Measurements from ENCODE around the gene MTHFS.
"Not testable (repeated sequence)": the region's sequence is repeated elsewhere in the genome, so short reads cannot be mapped to it uniquely, and the experiment has no call there.

The MTHFS gene

DNA sequence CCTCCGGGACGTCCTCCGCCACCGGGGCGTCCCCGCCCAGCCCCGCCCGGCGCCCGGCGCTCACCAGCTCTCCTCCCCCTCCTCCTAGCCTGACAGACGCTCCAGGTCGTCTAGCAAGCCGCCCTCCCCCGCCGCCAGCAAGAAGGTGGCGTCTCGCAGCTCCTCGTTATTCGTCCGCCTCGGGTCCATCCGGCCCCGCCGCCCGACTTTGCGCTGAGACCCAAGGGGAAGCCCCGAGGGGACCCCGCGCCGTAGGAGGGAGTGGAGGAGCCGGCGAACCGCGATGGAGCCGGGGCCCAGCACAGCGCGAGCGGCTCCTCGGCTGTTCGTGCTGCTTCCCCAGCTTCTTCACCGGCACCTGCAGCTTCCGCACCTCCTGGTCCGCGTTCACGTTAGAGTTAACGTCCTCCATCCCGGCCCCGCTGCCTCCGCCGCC is 26.3 kb upstream of the MTHFS start:
- no peaks in the 10 kb centered on the region for H3K4me1 ChIP-seq (ENCODE audit: insufficient read depth, insufficient read length)
- peak overlapping the region; percentile 98 for H3K4me3 ChIP-seq (ENCODE audit: insufficient read length, low read depth)
- peaks cover 56% of the 10 kb centered on the region for H3K9me3 ChIP-seq (ENCODE audit: insufficient read depth, low read length)
- peak overlapping the region; percentile 99 for H3K9ac ChIP-seq (ENCODE audit: insufficient read length, low read depth)
- peaks cover 35% of the 10 kb centered on the region for H3K36me3 ChIP-seq (ENCODE audit: insufficient read depth, insufficient read length, low read length)
- DNase-seq (ENCODE audit: low read depth, low spot score), result peak; percentile 33
- H3K27me3 ChIP-seq (ENCODE audit: insufficient read depth, insufficient read length), result no peaks in the 10 kb centered on the region
- TF ChIP-seq YY1 (IDR thresholded peaks at IDR 0.05; ENCODE audit: insufficient read depth, insufficient read length) (no peak), SUZ12 (IDR thresholded peaks at IDR 0.05; ENCODE audit: extremely low read depth, insufficient read depth, insufficient read length) (no peak), ZNF274 (IDR thresholded peaks at IDR 0.05; ENCODE audit: low read depth, low read length) (no peak)

DNA sequence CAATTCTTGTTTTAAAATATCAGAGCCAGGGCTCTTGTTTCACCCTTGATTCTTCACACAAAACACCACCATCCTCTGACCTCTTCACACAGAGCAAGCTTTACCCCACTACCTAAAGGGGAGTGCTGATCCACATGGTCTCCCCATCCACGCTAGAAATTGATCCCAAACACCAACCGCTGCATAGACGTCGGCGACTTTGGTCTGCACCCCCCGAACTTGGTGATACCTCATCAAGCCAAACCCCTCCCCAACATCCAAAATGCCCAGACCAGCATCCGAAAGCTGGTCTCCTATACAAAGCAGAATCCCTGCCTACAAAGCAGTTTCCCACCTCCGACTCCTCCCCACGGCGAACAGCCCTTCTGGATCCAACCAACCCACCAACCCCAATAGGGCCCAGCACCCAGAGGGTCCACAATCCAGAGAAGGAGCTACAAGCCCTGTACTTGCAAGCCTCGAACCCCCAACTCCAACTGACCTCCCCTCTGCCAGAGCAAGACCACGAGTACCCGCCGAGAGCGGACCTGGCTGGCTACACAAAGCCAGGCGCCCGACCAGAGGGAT is 25.8 kb upstream of the MTHFS start:
- no peak for DNase-seq (ENCODE audit: low read depth, low spot score)
- Histone ChIP-seq H3K27me3 (ENCODE audit: insufficient read depth, insufficient read length) (no peaks in the 10 kb centered on the region), H3K9ac (ENCODE audit: insufficient read length, low read depth) (peak overlapping the region; percentile 99), H3K9me3 (ENCODE audit: insufficient read depth, low read length) (peaks cover 61% of the 10 kb centered on the region), H3K4me1 (ENCODE audit: insufficient read depth, insufficient read length) (no peaks in the 10 kb centered on the region), H3K4me3 (ENCODE audit: insufficient read length, low read depth) (peak overlapping the region; percentile 98), H3K36me3 (ENCODE audit: insufficient read depth, insufficient read length, low read length) (peaks cover 40% of the 10 kb centered on the region)
- TF ChIP-seq ZNF274 (IDR thresholded peaks at IDR 0.05; ENCODE audit: low read depth, low read length) (no peak), YY1 (IDR thresholded peaks at IDR 0.05; ENCODE audit: insufficient read depth, insufficient read length) (no peak), SUZ12 (IDR thresholded peaks at IDR 0.05; ENCODE audit: extremely low read depth, insufficient read depth, insufficient read length) (no peak)

DNA sequence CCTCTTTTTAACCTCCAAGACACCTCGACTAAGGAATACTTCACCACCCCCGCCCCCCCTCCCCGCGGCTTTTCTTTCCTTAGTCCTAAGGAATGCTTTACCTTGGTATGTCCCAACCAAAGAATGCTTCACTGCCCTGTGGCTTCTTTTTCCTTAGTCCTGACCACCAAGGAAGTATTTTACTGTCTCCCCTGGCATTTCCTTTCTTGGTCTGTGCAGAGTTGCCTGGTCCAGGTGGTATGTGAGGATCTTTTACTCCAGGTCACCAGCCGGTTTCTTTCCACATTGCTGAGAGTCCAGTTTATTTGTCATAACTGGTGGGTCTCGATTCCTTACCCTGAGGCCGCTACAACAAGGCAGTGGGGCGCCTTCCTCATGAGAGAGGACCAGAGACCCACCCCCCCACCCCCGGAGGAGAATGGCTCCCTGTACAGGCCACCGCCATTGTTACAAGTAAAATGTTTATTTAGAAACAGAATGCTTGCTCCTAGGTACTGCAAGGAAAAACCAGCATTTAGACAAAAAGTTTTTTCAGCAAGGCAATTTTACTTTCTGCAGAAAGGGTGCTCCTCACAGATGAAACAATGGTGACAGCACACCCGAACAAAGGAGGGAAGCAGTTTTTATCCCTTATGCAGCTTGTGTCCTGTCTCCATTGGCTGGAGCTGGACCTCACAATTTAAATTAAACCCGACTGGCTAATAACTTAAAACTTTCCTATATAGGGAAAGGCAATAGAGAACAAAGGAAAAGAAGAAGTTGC is 23.1 kb upstream of the MTHFS start:
- H3K4me3 ChIP-seq (ENCODE audit: insufficient read length, low read depth), result no peak overlapping the region
- TF ChIP-seq YY1 (IDR thresholded peaks at IDR 0.05; ENCODE audit: insufficient read depth, insufficient read length) (no peak), ZNF274 (IDR thresholded peaks at IDR 0.05; ENCODE audit: low read depth, low read length) (no peak), SUZ12 (IDR thresholded peaks at IDR 0.05; ENCODE audit: extremely low read depth, insufficient read depth, insufficient read length) (no peak)
- no peak overlapping the region for H3K9ac ChIP-seq (ENCODE audit: insufficient read length, low read depth)
- H3K27me3 ChIP-seq (ENCODE audit: insufficient read depth, insufficient read length), result no peaks in the 10 kb centered on the region
- peaks cover 79% of the 10 kb centered on the region for H3K9me3 ChIP-seq (ENCODE audit: insufficient read depth, low read length)
- peaks cover 62% of the 10 kb centered on the region for H3K36me3 ChIP-seq (ENCODE audit: insufficient read depth, insufficient read length, low read length)
- DNase-seq (ENCODE audit: low read depth, low spot score), result no peak
- no peaks in the 10 kb centered on the region for H3K4me1 ChIP-seq (ENCODE audit: insufficient read depth, insufficient read length)

DNA sequence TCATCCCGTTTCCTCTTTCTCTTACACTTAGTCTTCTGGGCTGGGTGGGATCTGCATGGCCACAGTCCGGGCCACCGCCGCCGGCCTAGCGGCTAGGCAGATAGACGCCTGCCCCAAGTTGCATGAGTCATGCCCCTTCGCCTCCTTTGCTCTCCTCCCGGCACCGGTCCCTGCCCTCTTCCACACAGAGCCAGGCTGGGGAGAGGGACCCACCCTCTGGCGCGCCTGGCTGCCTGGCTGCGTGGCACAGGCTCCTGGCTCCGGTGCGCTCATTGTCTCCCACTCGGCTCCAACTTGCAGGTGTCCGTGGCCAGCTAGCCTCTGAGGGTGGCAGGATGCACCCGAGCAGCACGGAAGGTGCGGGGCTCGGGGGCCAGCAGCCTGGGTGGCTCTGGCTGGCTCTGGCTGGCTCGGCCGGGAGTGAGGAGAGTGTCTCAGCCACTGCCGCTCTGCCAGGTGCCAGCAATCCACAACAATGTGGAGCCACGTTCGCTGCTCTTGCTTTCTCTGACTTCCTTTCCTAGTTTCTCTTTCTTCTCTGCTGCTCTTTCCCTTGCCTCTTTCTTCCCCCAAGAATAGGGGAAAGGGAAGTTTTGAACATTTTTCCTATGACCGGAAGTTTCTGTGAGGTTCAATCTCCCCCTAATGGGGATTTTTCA is 22.4 kb upstream of the MTHFS start:
- no peak for DNase-seq (ENCODE audit: low read depth, low spot score)
- no peaks in the 10 kb centered on the region for H3K4me1 ChIP-seq (ENCODE audit: insufficient read depth, insufficient read length)
- TF ChIP-seq YY1 (IDR thresholded peaks at IDR 0.05; ENCODE audit: insufficient read depth, insufficient read length) (no peak), SUZ12 (IDR thresholded peaks at IDR 0.05; ENCODE audit: extremely low read depth, insufficient read depth, insufficient read length) (no peak), ZNF274 (IDR thresholded peaks at IDR 0.05; ENCODE audit: low read depth, low read length) (no peak)
- H3K4me3 ChIP-seq (ENCODE audit: insufficient read length, low read depth), result no peak overlapping the region
- no peak overlapping the region for H3K9ac ChIP-seq (ENCODE audit: insufficient read length, low read depth)
- peaks cover 80% of the 10 kb centered on the region for H3K9me3 ChIP-seq (ENCODE audit: insufficient read depth, low read length)
- peaks cover 67% of the 10 kb centered on the region for H3K36me3 ChIP-seq (ENCODE audit: insufficient read depth, insufficient read length, low read length)
- no peaks in the 10 kb centered on the region for H3K27me3 ChIP-seq (ENCODE audit: insufficient read depth, insufficient read length)

DNA sequence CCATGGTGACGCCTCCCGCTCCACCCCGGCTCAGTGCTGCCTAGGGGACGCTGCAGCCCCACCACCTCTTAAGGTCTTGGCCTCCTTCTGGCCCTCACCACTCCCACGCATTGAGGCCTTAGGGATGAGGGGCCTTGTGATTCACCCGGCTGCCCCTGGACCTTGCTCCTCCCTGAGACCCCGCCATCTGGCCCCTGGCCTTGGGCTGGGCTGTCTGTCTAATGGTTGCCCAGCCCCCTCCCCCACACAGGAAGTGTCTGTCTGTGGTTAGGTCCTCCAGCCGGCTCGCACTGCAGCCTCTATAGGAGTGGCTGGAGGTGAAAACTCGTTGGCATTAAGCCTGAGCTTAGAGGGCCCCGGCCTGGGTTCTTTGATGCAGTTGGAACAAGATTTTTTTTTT is 21.5 kb upstream of the MTHFS start:
- H3K4me3 ChIP-seq (ENCODE audit: insufficient read length, low read depth), result no peak overlapping the region
- H3K27me3 ChIP-seq (ENCODE audit: insufficient read depth, insufficient read length), result no peaks in the 10 kb centered on the region
- peaks cover 68% of the 10 kb centered on the region for H3K36me3 ChIP-seq (ENCODE audit: insufficient read depth, insufficient read length, low read length)
- no peak overlapping the region for H3K9ac ChIP-seq (ENCODE audit: insufficient read length, low read depth)
- H3K9me3 ChIP-seq (ENCODE audit: insufficient read depth, low read length), result peaks cover 89% of the 10 kb centered on the region
- TF ChIP-seq SUZ12 (IDR thresholded peaks at IDR 0.05; ENCODE audit: extremely low read depth, insufficient read depth, insufficient read length) (no peak), YY1 (IDR thresholded peaks at IDR 0.05; ENCODE audit: insufficient read depth, insufficient read length) (no peak), ZNF274 (IDR thresholded peaks at IDR 0.05; ENCODE audit: low read depth, low read length) (no peak)
- H3K4me1 ChIP-seq (ENCODE audit: insufficient read depth, insufficient read length), result no peaks in the 10 kb centered on the region
- DNase-seq (ENCODE audit: low read depth, low spot score), result no peak

DNA sequence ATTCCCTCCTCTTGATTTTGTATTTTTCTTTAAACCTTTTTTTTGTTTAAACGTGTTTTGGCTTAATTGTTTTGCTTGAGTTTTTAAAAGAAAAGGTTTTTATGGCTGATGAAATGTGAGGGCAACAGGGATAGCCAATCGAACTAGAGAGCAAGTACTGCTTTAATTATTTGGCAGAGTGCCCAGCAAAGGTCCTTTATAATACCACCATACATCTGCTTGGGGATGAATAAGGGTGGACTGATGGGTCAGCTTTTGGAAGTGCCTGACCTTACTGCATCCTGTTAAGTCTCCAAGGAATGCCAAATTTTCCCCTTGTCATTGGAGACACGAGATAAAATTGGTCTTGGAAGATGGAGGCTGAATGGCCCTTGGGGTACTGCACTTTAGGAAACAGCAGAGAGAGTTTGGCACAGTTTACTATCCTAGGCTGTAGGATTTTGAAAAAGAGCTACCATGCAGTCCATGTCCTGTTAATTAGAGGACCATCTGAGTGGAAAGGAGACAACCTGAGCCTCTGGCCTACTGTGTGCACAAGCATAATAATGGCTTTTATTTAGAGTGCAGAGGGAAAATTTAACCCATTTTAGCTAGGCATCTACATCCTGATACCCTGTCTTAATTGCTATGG is 19.8 kb upstream of the MTHFS start:
- Histone ChIP-seq H3K4me3 (ENCODE audit: insufficient read length, low read depth) (no peak overlapping the region), H3K36me3 (ENCODE audit: insufficient read depth, insufficient read length, low read length) (peaks cover 69% of the 10 kb centered on the region), H3K4me1 (ENCODE audit: insufficient read depth, insufficient read length) (no peaks in the 10 kb centered on the region), H3K9me3 (ENCODE audit: insufficient read depth, low read length) (peaks cover 98% of the 10 kb centered on the region), H3K9ac (ENCODE audit: insufficient read length, low read depth) (no peak overlapping the region), H3K27me3 (ENCODE audit: insufficient read depth, insufficient read length) (no peaks in the 10 kb centered on the region)
- TF ChIP-seq SUZ12 (IDR thresholded peaks at IDR 0.05; ENCODE audit: extremely low read depth, insufficient read depth, insufficient read length) (no peak), YY1 (IDR thresholded peaks at IDR 0.05; ENCODE audit: insufficient read depth, insufficient read length) (no peak), ZNF274 (IDR thresholded peaks at IDR 0.05; ENCODE audit: low read depth, low read length) (no peak)
- DNase-seq (ENCODE audit: low read depth, low spot score), result no peak

DNA sequence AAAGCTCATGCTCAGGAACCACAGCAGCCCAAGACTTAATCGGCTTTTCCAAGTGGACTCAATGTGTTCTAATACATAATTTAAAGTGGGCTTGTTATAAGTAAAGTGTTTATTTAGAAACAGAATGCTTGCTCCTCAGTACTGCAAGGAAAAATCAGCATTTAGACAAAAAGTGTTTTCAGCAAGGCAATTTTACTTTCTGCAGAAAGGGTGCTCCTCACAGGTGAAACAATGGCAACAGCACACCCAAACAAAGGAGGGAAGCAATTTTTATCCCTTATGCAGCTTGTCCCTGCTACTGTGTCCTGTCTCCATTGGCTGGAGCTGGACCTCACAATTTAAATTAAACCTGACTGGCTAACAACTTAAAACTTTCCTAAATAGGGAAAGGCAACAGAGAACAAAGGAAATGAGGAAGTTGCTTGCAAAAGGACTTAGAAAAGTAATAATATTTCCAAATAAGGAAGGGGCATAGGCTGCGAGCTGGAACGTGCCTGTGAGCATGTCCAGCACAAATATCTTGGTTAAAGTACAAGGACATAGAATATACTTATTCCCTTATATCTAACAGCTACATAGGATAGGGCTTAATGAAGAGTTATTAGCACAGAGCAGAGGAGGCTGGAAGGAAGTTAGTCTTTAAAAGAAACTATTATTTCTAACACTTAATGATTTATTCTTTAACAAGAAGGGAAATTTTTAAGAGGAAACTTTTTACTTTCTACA is 19.1 kb upstream of the MTHFS start:
- H3K9ac ChIP-seq (ENCODE audit: insufficient read length, low read depth); DNase-seq (ENCODE audit: low read depth, low spot score); H3K4me3 ChIP-seq (ENCODE audit: insufficient read length, low read depth); H3K27me3 ChIP-seq (ENCODE audit: insufficient read depth, insufficient read length); H3K4me1 ChIP-seq (ENCODE audit: insufficient read depth, insufficient read length): not testable (repeated sequence)
- H3K9me3 ChIP-seq (ENCODE audit: insufficient read depth, low read length), result peaks cover 98% of the 10 kb centered on the region
- H3K36me3 ChIP-seq (ENCODE audit: insufficient read depth, insufficient read length, low read length), result peaks cover 66% of the 10 kb centered on the region
